Ectodermal cell (in vitro differentiated cells): ENCODE measurements around the gene OR4D5.

Experiments
- H3K27ac ChIP-seq: 2 replicates; pipeline ENCODE4 v1.7.0; 2013; ENCODE audit warnings: mild to moderate bottlenecking, low read depth, low read length; ENCODE audit not compliant: insufficient read depth, poor library complexity, severe bottlenecking
- H3K27me3 ChIP-seq: 2 replicates; pipeline ENCODE4 v1.7.0; 2013; ENCODE audit warnings: mild to moderate bottlenecking, low read length; ENCODE audit not compliant: insufficient read depth, control insufficient read depth, poor library complexity, severe bottlenecking
- H3K36me3 ChIP-seq: one replicate; pipeline ENCODE4 v1.7.0; 2013; ENCODE audit warnings: low read length; ENCODE audit not compliant: control insufficient read depth, insufficient read depth
- H3K4me1 ChIP-seq: one replicate; pipeline ENCODE4 v1.7.0; 2013; ENCODE audit warnings: low read length; ENCODE audit not compliant: control insufficient read depth, insufficient read depth
- H3K4me3 ChIP-seq: 2 replicates; pipeline ENCODE4 v1.7.0; 2013; ENCODE audit warnings: low read depth, low read length, control low read depth; ENCODE audit not compliant: insufficient read depth
- H3K9me3 ChIP-seq: 2 replicates; pipeline ENCODE4 v1.7.0; 2013; ENCODE audit warnings: mild to moderate bottlenecking, low read length, moderate library complexity; ENCODE audit not compliant: control insufficient read depth
- WGBS, 2 experiments: methylation state at CpG; one replicate each; pipeline ENCODE4 v1.1.7; 2013; ENCODE audit warnings: missing lambda C conversion rate in 2 of 2; 5-methylcytosine and 5-hydroxymethylcytosine counted together

OR4D5 gene

DNA sequence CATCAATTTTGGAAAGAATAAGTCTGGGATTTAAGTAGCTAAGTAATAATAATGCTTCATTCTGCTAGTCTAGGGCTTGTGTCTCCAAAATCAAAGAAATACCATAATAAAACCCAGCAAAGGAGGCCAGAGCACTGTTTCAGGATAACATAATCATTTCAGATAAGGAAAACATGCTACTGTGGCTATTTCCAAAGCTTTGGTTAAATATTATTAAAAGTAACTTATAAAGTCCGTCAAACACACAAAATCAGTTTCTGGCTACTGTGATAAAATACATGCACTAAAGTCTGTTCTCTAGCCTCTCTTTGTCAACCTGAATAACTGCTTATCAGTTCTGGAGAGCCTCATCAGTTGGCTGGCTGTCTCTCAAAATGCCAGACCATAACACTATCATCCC is 5.7 kb downstream of the OR4D5 start:
- H3K9me3 ChIP-seq: no peaks in the 10 kb centered on the region
- H3K4me1 ChIP-seq: no peaks in the 10 kb centered on the region
- H3K36me3 ChIP-seq: no peaks in the 10 kb centered on the region
- no peaks in the 10 kb centered on the region for H3K27me3 ChIP-seq
- no peak overlapping the region for H3K27ac ChIP-seq
- WGBS, 2 experiments: 96 to 100% methylated on average over 1 of the region's 1 CpG
- H3K4me3 ChIP-seq: no peak overlapping the region

DNA sequence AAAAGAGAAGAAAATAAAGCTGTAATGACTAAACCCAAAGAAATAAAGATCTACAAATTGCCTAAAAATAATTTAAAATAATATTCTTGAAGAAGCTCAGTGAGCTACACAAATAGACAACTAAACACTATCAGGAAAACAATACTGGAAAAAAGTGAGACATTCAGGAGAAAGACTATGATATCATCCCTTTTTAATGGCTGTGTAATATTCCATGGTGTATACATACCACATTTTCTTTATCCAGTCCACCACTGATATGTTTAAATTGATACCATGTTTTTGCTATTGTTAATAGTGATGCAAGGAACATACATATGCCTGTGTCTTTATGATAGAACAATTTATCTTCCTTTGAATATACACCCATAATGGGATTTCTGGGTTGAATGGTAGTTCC is 17.3 kb downstream of the OR4D5 start:
- Histone ChIP-seq H3K27me3 (no peaks in the 10 kb centered on the region), H3K9me3 (no peaks in the 10 kb centered on the region), H3K4me3 (no peak overlapping the region), H3K27ac (no peak overlapping the region), H3K4me1 (no peaks in the 10 kb centered on the region), H3K36me3 (no peaks in the 10 kb centered on the region)

DNA sequence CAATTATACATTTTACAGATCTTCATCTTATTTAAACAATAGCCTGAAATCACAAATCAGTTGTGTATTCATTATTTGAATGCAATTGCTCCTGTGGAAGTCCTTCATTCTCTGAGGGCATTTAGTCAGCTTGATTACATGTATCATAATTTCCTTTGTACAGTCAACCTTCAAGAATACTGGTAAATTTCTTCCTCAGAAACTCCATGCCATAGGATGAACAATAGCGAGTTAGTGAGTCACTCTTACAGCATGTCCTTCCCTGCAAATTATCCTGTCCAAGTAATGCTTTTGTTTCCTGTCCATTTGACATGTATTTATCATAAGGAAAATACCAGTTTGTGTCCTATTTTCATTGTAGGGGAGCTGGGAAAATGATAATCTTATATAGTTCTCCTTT is 34.4 kb downstream of the OR4D5 start:
- Histone ChIP-seq H3K4me3 (no peak overlapping the region), H3K27me3 (no peaks in the 10 kb centered on the region), H3K36me3 (no peaks in the 10 kb centered on the region), H3K27ac (no peak overlapping the region), H3K4me1 (no peaks in the 10 kb centered on the region), H3K9me3 (no peaks in the 10 kb centered on the region)
- WGBS, 2 experiments: 94 to 100% methylated on average over 1 of the region's 1 CpG

DNA sequence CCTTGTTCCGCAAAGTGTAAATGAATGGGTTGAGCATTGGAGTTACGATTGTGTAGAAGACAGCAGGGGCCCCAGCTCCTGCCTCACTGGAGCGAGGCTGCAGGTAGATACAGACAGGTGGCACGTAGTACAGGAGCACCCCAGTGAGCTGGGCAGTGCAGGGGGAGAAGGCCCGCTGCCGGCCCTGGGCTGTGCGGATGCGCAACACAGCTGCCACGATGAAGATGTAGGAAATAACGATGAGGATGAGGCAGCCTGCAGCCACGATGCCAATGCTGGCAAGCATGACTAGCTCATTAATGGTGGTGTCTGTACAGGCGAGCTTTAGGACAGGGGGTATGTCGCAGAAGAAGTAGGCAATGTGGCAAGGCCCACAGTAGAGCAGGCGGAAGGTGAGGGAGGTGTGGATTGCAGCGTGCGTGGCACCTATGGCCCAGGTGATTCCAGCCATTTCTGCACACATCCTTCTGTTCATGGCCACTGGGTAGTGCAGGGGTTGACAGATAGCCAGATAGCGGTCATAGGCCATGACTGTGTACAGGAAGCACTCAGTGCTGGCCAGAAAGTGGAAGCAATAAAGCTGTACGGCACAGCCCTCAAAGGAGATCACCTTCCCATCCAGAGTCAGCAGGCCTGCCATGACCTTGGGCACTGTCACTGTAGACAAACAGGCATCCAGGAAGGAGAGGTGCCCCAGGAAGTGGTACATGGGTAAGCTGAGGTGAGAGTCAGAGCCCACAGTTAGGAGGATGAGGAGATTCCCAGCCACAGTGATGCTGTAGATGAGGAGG is 37.5 kb downstream of the OR4D5 start:
- H3K4me1 ChIP-seq: no peaks in the 10 kb centered on the region
- WGBS, 2 experiments: 93 to 95% methylated on average over 18 of the region's 18 CpGs

DNA sequence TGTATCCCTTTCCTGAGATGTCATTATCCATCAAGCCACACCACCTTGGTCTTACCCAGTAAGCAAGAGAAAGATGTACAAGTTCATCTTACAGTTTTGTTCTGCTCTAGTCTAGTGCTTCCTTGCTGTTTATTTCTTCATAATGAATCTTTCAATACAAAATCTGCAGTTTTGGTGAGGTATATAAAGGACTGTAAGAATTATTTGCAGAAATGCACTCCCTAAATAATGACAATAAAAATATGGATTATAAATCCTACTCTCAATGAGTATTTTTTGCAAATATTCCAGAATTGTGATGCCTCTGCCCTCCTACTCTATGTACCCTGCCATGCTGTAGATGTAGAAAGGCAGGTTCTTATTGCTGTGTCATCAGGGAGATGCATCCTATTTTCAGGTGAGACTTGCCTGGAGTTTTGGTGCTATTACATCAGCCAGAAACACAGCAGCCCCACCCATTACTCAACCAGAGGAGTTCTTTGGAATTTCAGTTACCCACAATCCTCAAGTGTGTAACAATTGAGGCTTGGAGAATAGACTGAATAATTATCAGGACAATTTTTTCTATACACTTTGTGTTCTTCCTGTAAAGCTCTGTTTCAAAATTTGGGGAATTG is 38.4 kb downstream of the OR4D5 start, which contains the start of gene OR10S1:
Gene OR10S1, minus strand, starts transcription at position 51 of the 617 bp plus-strand sequence. CDS start 117 bp downstream, outside the sequence.
- H3K36me3 ChIP-seq: no peaks in the 10 kb centered on the region
- no peak within 1 kb of the TSS for H3K27ac ChIP-seq
- no peak within 1 kb of the TSS for H3K4me3 ChIP-seq
- no peaks in the 10 kb centered on the region for H3K4me1 ChIP-seq
- H3K9me3 ChIP-seq: no peaks in the 10 kb centered on the region
- no peaks in the 10 kb centered on the region for H3K27me3 ChIP-seq

More for the DNA sequence above, 37.5 kb downstream of the OR4D5 start:
- Histone ChIP-seq H3K36me3 (no peaks in the 10 kb centered on the region), H3K27ac (no peak overlapping the region), H3K9me3 (no peaks in the 10 kb centered on the region), H3K4me3 (no peak overlapping the region), H3K27me3 (no peaks in the 10 kb centered on the region)

DNA sequence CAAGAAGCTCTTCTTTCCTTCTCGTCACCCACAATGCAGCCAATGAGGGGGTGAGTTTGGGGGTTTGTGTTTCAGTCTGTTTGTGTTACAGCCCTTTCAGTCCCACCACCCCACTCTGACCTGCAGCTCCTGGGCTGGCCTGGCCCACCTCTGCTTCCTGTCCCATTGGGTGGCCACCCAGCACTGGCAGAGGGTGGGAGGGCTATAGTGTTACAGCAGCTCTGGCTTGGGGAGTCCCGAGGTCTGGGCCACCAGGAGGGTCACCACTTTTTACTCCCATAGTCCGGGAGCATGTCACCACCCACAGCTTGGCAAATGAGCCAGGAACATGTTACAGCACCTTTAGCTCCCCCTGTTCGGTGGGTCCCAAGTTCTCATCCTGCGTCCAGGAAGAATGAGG is 39.9 kb downstream of the OR4D5 start:
- Histone ChIP-seq H3K27me3 (no peaks in the 10 kb centered on the region), H3K4me3 (no peak overlapping the region), H3K27ac (no peak overlapping the region), H3K4me1 (no peaks in the 10 kb centered on the region), H3K36me3 (no peaks in the 10 kb centered on the region), H3K9me3 (no peaks in the 10 kb centered on the region)
- WGBS, 2 experiments: 89 to 96% methylated on average over 4 to 5 of the region's 5 CpGs
